Stomach (tissue), 9 donors: ENCODE results near the gene CLDN7. TPM values are rescaled to one million over a fixed set of nuclear protein-coding genes. Genes with fewer than 3 reads are reported as not detected.

ENCODE experiments used
- DNase-seq, 2 donors: peaks; one replicate each; pipeline versions ENCODE4 v3.0.0 to v3.0.0-alpha.2; 2013 to 2019
- H3K27ac ChIP-seq, 5 donors: fragments of 200-600 bp in 4 of 5; sonication (generic) in 4 of 5; one replicate each; pipeline ENCODE4 v1.5.1; 2013 to 2019; ENCODE audit warnings: mild to moderate bottlenecking in 1 of 5, moderate library complexity in 1 of 5
- H3K27me3 ChIP-seq, 3 donors: fragments of 200-600 bp; sonication (generic); one replicate each; pipeline ENCODE4 v1.5.1; 2017 to 2019; ENCODE audit warnings: mixed run types in 1 of 3
- H3K36me3 ChIP-seq, 4 donors: fragments of 200-600 bp; sonication (generic); 1 replicate in 3 of 4; 2 replicates in 1 of 4; pipeline ENCODE4 v1.5.1; 2016 to 2019
- H3K4me1 ChIP-seq, 4 donors: fragments of 200-600 bp; sonication (generic); one replicate each; pipeline ENCODE4 v1.5.1; 2016 to 2019
- H3K4me3 ChIP-seq, 4 donors: fragments of 200-600 bp; sonication (generic) in 3 of 4; one replicate each; pipeline ENCODE4 v1.5.1; 2016 to 2019; ENCODE audit warnings: mild to moderate bottlenecking in 1 of 4
- H3K9me3 ChIP-seq, 4 donors: fragments of 200-600 bp; sonication (generic); one replicate each; pipeline ENCODE4 v1.5.1; 2016 to 2019
- EP300 ChIP-seq: sonication (generic); formaldehyde crosslinking; IDR thresholded peaks from one replicate; pipeline ENCODE4 v1.6.1; 2017; ENCODE audit warnings: antibody characterized with exemption
- POLR2A ChIP-seq, 4 donors: fragments of 450-650 bp; IDR thresholded peaks; one replicate each; pipeline ENCODE4 v1.6.1; 2016; ENCODE audit warnings: antibody characterized with exemption in 4 of 4, control low read depth in 2 of 4, mild to moderate bottlenecking in 1 of 4, moderate library complexity in 1 of 4
- POLR2AphosphoS5 ChIP-seq, 3 donors: sonication (generic); formaldehyde crosslinking; IDR thresholded peaks; one replicate each; pipeline ENCODE4 v1.6.1; 2016; ENCODE audit warnings: antibody characterized with exemption in 3 of 3
- WGBS, 5 donors: extraction: QIAGEN DNeasy Blood & Tissue Kit in 3 of 5; methylation state at CpG; one replicate each; pipeline versions ENCODE4 v1.1.5 to v1.1.7; 2013 to 2018; 5-methylcytosine and 5-hydroxymethylcytosine counted together
- intact Hi-C: fragments of 100-400 bp; cut with DNase I; formaldehyde crosslinking; loops from one replicate; pipeline ENCODE4 v1.15.1; 2023; ENCODE audit warnings: low total_unique reads
- polyA plus RNA-seq, 3 donors: library from polyadenylated mRNA; stranded (reverse); fragments of 200-250 nt; gene quantifications; one replicate each; pipeline ENCODE4 v1.2.3, GENCODE V29; 2013
- total RNA-seq, 5 donors: library from RNA; depleted of rRNA; stranded (reverse); fragments of >200 nt; gene quantifications; one replicate each; pipeline versions ENCODE4 v1.1.0 to v1.2.3, GENCODE V29; 2014 to 2016
- TF ChIP-seq, protein P1 (sequence below), 7 experiments: fragments of 450-650 bp in 4 of 7; fragments of 200-600 bp in 3 of 7; sonication (generic) in 3 of 7; IDR thresholded peaks; one replicate each; pipeline ENCODE4 v1.5.1; 2016 to 2019; ENCODE audit warnings: antibody characterized with exemption in 7 of 7, control low read depth in 2 of 7, mild to moderate bottlenecking in 1 of 7
- donor health status: healthy with polysubstance abuse.
- donor health status: Bipolar disorder and iron deficiency.
- donor health status: healthy.

Gene CLDN7
- total and polyA plus RNA-seq, 8 donors, result 1.8 to 829 (median 13.7) TPM

DNA sequence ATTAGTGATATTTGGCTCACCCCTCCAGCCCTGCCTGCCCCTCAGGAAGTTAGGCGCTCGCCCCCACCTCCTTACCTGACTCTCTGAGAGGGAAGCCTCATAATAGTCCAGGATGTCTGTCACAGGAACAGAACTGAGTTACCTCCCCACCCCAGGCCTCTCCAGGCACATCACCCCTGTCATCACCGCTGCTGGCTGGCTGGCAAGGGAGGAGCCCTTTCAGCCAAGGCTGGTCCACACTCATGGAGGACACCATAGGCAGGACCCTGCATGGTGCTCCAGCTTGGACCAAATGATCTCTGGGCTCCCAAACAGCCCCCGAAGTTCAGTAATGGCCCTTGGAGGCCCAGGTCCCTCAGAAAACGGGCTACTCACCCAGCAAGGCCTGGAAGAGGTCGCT lies 44.1 kb downstream of the CLDN7 start:
- no peak for TF ChIP-seq POLR2AphosphoS5 (IDR thresholded peaks at IDR 0.05)
- TF ChIP-seq, protein P1, sequence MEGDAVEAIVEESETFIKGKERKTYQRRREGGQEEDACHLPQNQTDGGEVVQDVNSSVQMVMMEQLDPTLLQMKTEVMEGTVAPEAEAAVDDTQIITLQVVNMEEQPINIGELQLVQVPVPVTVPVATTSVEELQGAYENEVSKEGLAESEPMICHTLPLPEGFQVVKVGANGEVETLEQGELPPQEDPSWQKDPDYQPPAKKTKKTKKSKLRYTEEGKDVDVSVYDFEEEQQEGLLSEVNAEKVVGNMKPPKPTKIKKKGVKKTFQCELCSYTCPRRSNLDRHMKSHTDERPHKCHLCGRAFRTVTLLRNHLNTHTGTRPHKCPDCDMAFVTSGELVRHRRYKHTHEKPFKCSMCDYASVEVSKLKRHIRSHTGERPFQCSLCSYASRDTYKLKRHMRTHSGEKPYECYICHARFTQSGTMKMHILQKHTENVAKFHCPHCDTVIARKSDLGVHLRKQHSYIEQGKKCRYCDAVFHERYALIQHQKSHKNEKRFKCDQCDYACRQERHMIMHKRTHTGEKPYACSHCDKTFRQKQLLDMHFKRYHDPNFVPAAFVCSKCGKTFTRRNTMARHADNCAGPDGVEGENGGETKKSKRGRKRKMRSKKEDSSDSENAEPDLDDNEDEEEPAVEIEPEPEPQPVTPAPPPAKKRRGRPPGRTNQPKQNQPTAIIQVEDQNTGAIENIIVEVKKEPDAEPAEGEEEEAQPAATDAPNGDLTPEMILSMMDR (IDR thresholded peaks at IDR 0.05), result no peak
- no peak for TF ChIP-seq EP300
- no peak for TF ChIP-seq POLR2A (IDR thresholded peaks at IDR 0.05)
- H3K9me3 ChIP-seq, result no peaks in the 10 kb centered on the region
- H3K4me3 ChIP-seq, result peak overlapping the region in 3 of 4 donors; percentile 52 to 60 (median 57)
- H3K27me3 ChIP-seq, result peaks cover 0 to 12% (median 0%) of the 10 kb centered on the region in 3 donors
- DNase-seq, result no peak
- peak overlapping the region; percentile 8 to 100 (median 96) for H3K27ac ChIP-seq
- H3K4me1 ChIP-seq, result peaks cover 59 to 96% (median 90%) of the 10 kb centered on the region in 4 donors
- peaks cover 17 to 23% (median 21%) of the 10 kb centered on the region in 4 donors for H3K36me3 ChIP-seq
- WGBS, 5 donors, result 61 to 68% (median 64%) methylated on average over 6 of the region's 6 CpGs
- intact Hi-C loops, result no loop called here

DNA sequence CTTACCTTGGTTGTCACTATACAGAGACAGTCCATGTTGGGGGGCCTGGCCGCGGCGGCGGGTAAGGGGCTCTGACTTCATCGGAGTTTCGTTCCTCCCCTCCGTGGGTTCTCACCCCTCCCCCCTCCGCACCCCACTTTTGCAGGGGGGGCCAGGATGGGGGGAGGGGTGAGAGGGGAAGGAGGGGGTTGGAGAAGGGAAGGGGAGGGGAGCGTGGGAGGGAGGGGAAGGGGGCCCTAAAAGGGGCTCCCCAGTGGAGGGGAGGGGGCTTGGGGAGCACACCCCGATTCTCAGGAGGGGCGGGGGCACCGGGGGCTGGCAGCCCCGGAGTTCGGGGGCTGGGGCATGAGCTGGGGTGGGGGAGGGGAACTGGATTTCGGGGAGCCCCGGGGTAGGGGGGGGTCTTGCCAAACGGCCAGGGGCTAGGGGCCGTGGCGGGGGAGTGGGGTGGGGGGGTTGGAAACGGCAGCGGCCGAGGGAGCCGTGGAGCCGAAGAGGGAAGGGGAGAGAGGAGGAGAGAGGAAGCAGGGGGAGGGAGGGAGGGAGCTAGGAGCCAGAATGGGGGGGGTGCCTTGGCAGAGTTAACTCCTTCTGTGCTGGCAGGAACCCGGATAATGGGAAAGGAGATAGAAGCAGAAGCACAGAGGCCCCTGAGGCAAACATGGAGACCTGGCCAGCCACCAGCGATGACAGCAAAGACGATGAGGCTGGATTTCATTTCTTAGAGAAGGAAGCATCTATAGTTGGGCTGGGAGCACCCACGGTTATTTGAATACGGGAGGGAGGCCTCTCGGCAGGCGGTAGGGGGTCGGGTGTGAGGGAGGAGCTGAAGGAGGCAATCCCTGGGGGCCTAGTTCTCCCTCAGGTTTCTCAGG lies 44.9 kb downstream of the CLDN7 start:
- H3K27ac ChIP-seq, result peak overlapping the region; percentile 8 to 100 (median 96)
- peaks cover 9 to 15% (median 13%) of the 10 kb centered on the region in 4 donors for H3K36me3 ChIP-seq
- H3K4me3 ChIP-seq, result peak overlapping the region; percentile 52 to 60 (median 55)
- no peaks in the 10 kb centered on the region for H3K9me3 ChIP-seq
- WGBS, 5 donors, result 2 to 5% (median 3%) methylated on average over 22 to 32 of the region's 32 CpGs
- TF ChIP-seq POLR2A (IDR thresholded peaks at IDR 0.05) (no peak), EP300 (no peak), POLR2AphosphoS5 (IDR thresholded peaks at IDR 0.05) (no peak)
- TF ChIP-seq, protein P1 (IDR thresholded peaks at IDR 0.05), result no peak
- peaks cover 0 to 13% (median 0%) of the 10 kb centered on the region in 3 donors for H3K27me3 ChIP-seq
- intact Hi-C loops, result no loop called here
- H3K4me1 ChIP-seq, result peaks cover 59 to 88% (median 87%) of the 10 kb centered on the region in 4 donors
- DNase-seq, result peak; percentile 54 to 91

DNA sequence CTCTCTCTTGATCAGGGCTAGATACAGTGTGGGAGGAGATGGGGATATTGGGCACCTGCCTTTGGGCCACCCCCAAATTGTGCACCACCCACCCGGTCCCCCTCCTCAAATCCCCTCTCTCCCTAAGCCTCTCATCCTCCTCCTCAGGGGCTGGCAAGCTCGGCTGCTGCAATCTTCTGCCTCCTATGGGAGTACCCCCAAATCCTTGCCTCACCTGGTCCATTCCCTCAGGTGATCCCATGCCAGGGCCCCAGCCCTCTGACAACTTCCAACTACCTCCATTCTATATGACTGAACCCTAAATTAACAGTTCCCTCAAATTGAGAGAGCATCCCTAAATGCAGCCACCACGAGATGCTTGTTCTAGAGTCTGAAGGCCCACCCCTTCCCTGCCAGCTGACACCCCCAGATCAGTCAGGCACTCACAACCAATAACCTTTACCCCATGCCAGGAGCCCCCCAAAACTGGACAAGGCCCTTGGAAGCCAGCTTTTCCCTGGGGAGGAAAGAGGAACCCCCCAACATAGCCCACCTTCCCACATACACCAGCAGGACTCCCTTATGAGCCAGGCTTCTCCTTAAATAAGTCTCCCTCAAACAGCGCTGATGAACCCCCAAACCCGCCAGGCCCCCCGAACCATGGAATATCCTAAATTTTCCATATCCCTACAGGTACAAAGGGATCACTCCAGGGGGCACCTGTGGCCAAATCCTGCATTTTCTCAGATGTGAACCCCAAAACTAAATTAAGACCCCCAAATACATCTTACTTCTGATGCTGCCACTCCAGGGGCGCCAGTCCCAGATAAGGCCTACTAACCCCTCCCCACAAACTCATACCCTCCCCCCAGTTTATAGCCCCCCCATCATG lies 45.8 kb downstream of the CLDN7 start:
- Histone ChIP-seq H3K27ac (peak overlapping the region in 4 of 5 donors; percentile 74 to 100 (median 97)), H3K4me3 (peak overlapping the region; percentile 52 to 60 (median 55))
- no peak for DNase-seq

More for the DNA sequence above, 45.8 kb downstream of the CLDN7 start:
- TF ChIP-seq POLR2A (IDR thresholded peaks at IDR 0.05) (no peak), POLR2AphosphoS5 (IDR thresholded peaks at IDR 0.05) (no peak), EP300 (no peak)
- TF ChIP-seq, protein P1 (IDR thresholded peaks at IDR 0.05), result no peak
- intact Hi-C loops, result no loop called here
- Histone ChIP-seq H3K4me1 (peaks cover 54 to 87% (median 81%) of the 10 kb centered on the region in 4 donors), H3K36me3 (peaks cover under 1 to 6% (median 4%) of the 10 kb centered on the region in 4 donors), H3K27me3 (peaks cover 0 to 22% (median 0%) of the 10 kb centered on the region in 3 donors), H3K9me3 (no peaks in the 10 kb centered on the region)
- WGBS, 5 donors, result 24 to 36% (median 29%) methylated on average over 7 of the region's 7 CpGs
